GM18511 (cell line): Measurements from ENCODE around the gene FRMPD2.
"Not testable (repeated sequence)": the region's sequence is repeated elsewhere in the genome, so short reads cannot be mapped to it uniquely, and the experiment has no call there.

Experiments
- ATAC-seq: cut with Tn5 transposase; IDR thresholded peaks from one replicate; pipeline ENCODE4 v1.9.1; 2021; ENCODE audit warnings: mild to moderate bottlenecking, moderate library complexity; ENCODE audit not compliant: unreplicated experiment

The FRMPD2 gene

GRCh38 chr10:48288661-48289060 is 14.2 kb upstream of the FRMPD2 start:
- no peak for ATAC-seq

- ATAC-seq, result peak; percentile 62
Measured at GRCh38 chr10:48287417-48288391, 13.2 kb upstream of the FRMPD2 start.

GRCh38 chr10:48286356-48286755 is 11.9 kb upstream of the FRMPD2 start:
- no peak for ATAC-seq

GRCh38 chr10:48285710-48286109 is 11.2 kb upstream of the FRMPD2 start:
- ATAC-seq, result peak; percentile 28

- ATAC-seq, result no peak
Measured at GRCh38 chr10:48284811-48285210, 10.3 kb upstream of the FRMPD2 start.

- no peak for ATAC-seq
Measured at GRCh38 chr10:48284002-48284546, 9.6 kb upstream of the FRMPD2 start.

- ATAC-seq, result peak; percentile 69
Measured at GRCh38 chr10:48282829-48283228, 8.3 kb upstream of the FRMPD2 start.

GRCh38 chr10:48281697-48282096 is 7.2 kb upstream of the FRMPD2 start:
- ATAC-seq, result not testable (repeated sequence)

- peak; percentile 83 for ATAC-seq
Measured at GRCh38 chr10:48279081-48279751, 4.7 kb upstream of the FRMPD2 start.

GRCh38 chr10:48277093-48277492 is 2.6 kb upstream of the FRMPD2 start:
- no peak for ATAC-seq

- ATAC-seq, result no peak
Measured at GRCh38 chr10:48273741-48274140, 755 bp downstream of the FRMPD2 start.

- no peak for ATAC-seq
Measured at GRCh38 chr10:48272682-48273081, 1.8 kb downstream of the FRMPD2 start.

- no peak for ATAC-seq
Measured at GRCh38 chr10:48271047-48271730, 3.3 kb downstream of the FRMPD2 start.

- ATAC-seq, result no peak
Measured at GRCh38 chr10:48266528-48266927, 8.0 kb downstream of the FRMPD2 start.

- ATAC-seq, result no peak
Measured at GRCh38 chr10:48258105-48258504, 16.4 kb downstream of the FRMPD2 start.

GRCh38 chr10:48257407-48257961 is 17.0 kb downstream of the FRMPD2 start:
- no peak for ATAC-seq

GRCh38 chr10:48255722-48256121 is 18.8 kb downstream of the FRMPD2 start:
- no peak for ATAC-seq

GRCh38 chr10:48254750-48255512 is 19.6 kb downstream of the FRMPD2 start:
- no peak for ATAC-seq

GRCh38 chr10:48253970-48254657 is 20.4 kb downstream of the FRMPD2 start:
- no peak for ATAC-seq

- no peak for ATAC-seq
Measured at GRCh38 chr10:48252354-48252650, 22.2 kb downstream of the FRMPD2 start.
